Activated naive CD4-positive, alpha-beta T cell (primary cell): Measurements from ENCODE around the gene CMPK2.
"Not testable (repeated sequence)": the region's sequence is repeated elsewhere in the genome, so short reads cannot be mapped to it uniquely, and the experiment has no call there.

Experiments used
- DNase-seq, 4 experiments: peaks; one replicate each; lab custom pipeline; 2025; lab: John Stamatoyannopoulos, UW

CMPK2 gene

GRCh38 chr2:6865346-6866274, at the start of gene CMPK2:
Gene CMPK2, minus strand, starts transcription at chr2:6865907. Its CDS starts 211 bp downstream, at chr2:6865696.
- DNase-seq: peak; percentile 38 to 88 (median 60)

- no peak for DNase-seq
Observed at GRCh38 chr2:6915399-6915798, 49.7 kb upstream of the CMPK2 start.

- DNase-seq: no peak
Observed at GRCh38 chr2:6914828-6915227, 49.1 kb upstream of the CMPK2 start.

- peak in 1 of 4 experiments; percentile 51 for DNase-seq
Observed at GRCh38 chr2:6913415-6914157, 47.9 kb upstream of the CMPK2 start.

GRCh38 chr2:6911721-6912120, 46.0 kb upstream of the CMPK2 start:
- DNase-seq: no peak

- DNase-seq: no peak
Observed at GRCh38 chr2:6909431-6910385, 44.0 kb upstream of the CMPK2 start.

- DNase-seq: no peak
Observed at GRCh38 chr2:6908291-6908690, 42.6 kb upstream of the CMPK2 start.

- no peak for DNase-seq
Observed at GRCh38 chr2:6906165-6906741, 40.5 kb upstream of the CMPK2 start.

GRCh38 chr2:6905668-6906067, 40.0 kb upstream of the CMPK2 start:
- no peak for DNase-seq

- not testable (repeated sequence) for DNase-seq
Observed at GRCh38 chr2:6902581-6902980, 36.9 kb upstream of the CMPK2 start.

GRCh38 chr2:6896930-6897759, 31.4 kb upstream of the CMPK2 start:
- DNase-seq: no peak

GRCh38 chr2:6893876-6894482, 28.3 kb upstream of the CMPK2 start:
- no peak for DNase-seq

- DNase-seq: no peak
Observed at GRCh38 chr2:6888724-6889123, 23.0 kb upstream of the CMPK2 start.

GRCh38 chr2:6887751-6888192, 22.1 kb upstream of the CMPK2 start:
- DNase-seq: no peak

GRCh38 chr2:6885968-6886367, 20.3 kb upstream of the CMPK2 start:
- no peak for DNase-seq

GRCh38 chr2:6885551-6885950, 19.8 kb upstream of the CMPK2 start:
- DNase-seq: no peak

- no peak for DNase-seq
Observed at GRCh38 chr2:6883448-6884122, 17.9 kb upstream of the CMPK2 start.

- no peak for DNase-seq
Observed at GRCh38 chr2:6881516-6881915, 15.8 kb upstream of the CMPK2 start.

GRCh38 chr2:6881046-6881445, 15.3 kb upstream of the CMPK2 start:
- DNase-seq: no peak
